ENCODE results near the gene HYAL1. TPM values are rescaled to one million over a fixed set of nuclear protein-coding genes. Genes with fewer than 3 reads are reported as not detected.
"Not testable (repeated sequence)": the region's sequence is repeated elsewhere in the genome, so short reads cannot be mapped to it uniquely, and the experiment has no call there.

HYAL1 gene
- total and polyA plus RNA-seq, 4 donors: 1.6 to 9.3 (median 4.3) TPM

DNA sequence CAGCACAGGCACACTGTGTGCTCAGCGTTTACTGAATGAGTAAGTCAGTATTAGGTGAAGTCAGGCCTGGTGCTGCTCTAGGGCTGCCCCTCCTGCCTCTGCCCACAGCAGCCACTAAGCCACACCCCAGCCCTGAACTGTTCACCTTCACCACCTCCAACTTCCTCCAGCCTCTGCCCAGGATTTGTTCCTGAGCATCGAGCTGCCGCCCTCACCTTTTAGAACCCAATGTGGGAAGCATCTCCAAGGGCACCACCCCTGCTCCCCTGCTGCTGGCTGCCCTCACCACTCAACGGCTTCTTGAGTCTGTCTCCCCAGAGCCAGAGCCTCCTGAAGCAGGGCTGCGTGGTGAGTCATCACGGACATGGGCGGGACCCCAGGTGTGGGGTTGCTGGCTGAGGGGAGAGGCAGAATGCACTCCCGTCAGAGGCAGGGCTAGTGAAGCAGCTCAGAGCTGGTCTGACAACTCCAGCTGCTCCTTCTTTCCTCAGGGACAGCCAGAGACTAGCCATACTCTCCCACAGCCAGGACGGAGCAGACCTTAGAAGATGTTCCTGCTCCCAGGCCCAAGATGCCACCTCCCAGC, 13.4 kb upstream of the HYAL1 start:
- 81 to 83% methylated on average over 9 of the region's 9 CpGs for WGBS, 2 donors
- Histone ChIP-seq H3K4me3 (ENCODE audit: low read length in 2 of 2) (no peak overlapping the region), H3K27me3 (ENCODE audit: control insufficient read depth in 1 of 2, insufficient read depth in 2 of 2, low read length in 1 of 2) (no peaks in the 10 kb centered on the region), H3K27ac (ENCODE audit: low read depth in 1 of 2, low read length in 2 of 2) (no peak overlapping the region), H3K4me1 (ENCODE audit: control insufficient read depth in 1 of 2, insufficient read depth in 2 of 2, low read length in 2 of 2) (no peaks in the 10 kb centered on the region), H3K9me3 (ENCODE audit: control insufficient read depth, low read length) (no peaks in the 10 kb centered on the region), H3K36me3 (ENCODE audit: control insufficient read depth in 1 of 2, insufficient read depth in 2 of 2, low read length in 1 of 2) (no peaks in the 10 kb centered on the region)
- DNase-seq (peak in 1 of 2 donors; percentile 62), ATAC-seq (ENCODE audit: low FRiP score) (no peak)
- intact Hi-C loops (cut with DNase I): no loop called here

- peak in 1 of 2 donors; percentile 25 for DNase-seq
- no peak overlapping the region for H3K4me3 ChIP-seq (ENCODE audit: low read length in 2 of 2)
- ATAC-seq (ENCODE audit: low FRiP score): no peak
- H3K27ac ChIP-seq (ENCODE audit: low read depth in 1 of 2, low read length in 2 of 2): no peak overlapping the region
- whole genome bisulfite sequencing, 2 donors: 96 to 100% methylated on average over 4 of the region's 4 CpGs
- H3K9me3 ChIP-seq (ENCODE audit: control insufficient read depth, low read length): no peaks in the 10 kb centered on the region
- no peaks in the 10 kb centered on the region for H3K4me1 ChIP-seq (ENCODE audit: control insufficient read depth in 1 of 2, insufficient read depth in 2 of 2, low read length in 2 of 2)
- intact Hi-C loops (cut with DNase I): no loop called here
- H3K27me3 ChIP-seq (ENCODE audit: control insufficient read depth in 1 of 2, insufficient read depth in 2 of 2, low read length in 1 of 2): no peaks in the 10 kb centered on the region
- no peaks in the 10 kb centered on the region for H3K36me3 ChIP-seq (ENCODE audit: control insufficient read depth in 1 of 2, insufficient read depth in 2 of 2, low read length in 1 of 2)
Observed at GRCh38 chr3:50314816-50315215, 11.4 kb upstream of the HYAL1 start.

DNA sequence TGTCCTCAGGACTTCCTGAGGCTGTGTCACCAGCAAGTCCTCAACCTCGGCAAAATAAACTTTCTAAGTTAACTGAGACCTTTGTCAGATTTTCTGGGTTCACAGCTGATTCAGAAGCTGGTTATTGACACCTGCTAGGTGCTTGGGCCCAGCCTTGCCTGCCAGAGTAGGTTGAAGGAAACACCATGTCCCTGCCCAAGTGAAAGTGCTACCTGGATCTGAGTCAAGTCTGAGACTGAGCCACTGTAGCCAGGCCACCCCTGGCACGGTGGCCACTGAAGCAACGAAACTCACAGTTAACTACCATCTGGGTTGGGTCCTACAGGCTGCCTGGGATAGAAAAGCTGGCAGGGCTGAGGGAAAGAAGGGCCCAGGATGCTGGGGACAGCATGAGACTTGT, 11.0 kb upstream of the HYAL1 start:
- Histone ChIP-seq H3K36me3 (ENCODE audit: control insufficient read depth in 1 of 2, insufficient read depth in 2 of 2, low read length in 1 of 2) (no peaks in the 10 kb centered on the region), H3K27me3 (ENCODE audit: control insufficient read depth in 1 of 2, insufficient read depth in 2 of 2, low read length in 1 of 2) (no peaks in the 10 kb centered on the region), H3K4me1 (ENCODE audit: control insufficient read depth in 1 of 2, insufficient read depth in 2 of 2, low read length in 2 of 2) (no peaks in the 10 kb centered on the region), H3K27ac (ENCODE audit: low read depth in 1 of 2, low read length in 2 of 2) (no peak overlapping the region), H3K9me3 (ENCODE audit: control insufficient read depth, low read length) (no peaks in the 10 kb centered on the region), H3K4me3 (ENCODE audit: low read length in 2 of 2) (no peak overlapping the region)
- DNase-seq (peak in 1 of 2 donors; percentile 30), ATAC-seq (ENCODE audit: low FRiP score) (no peak)
- intact Hi-C loops (cut with DNase I): no loop called here
- 61 to 67% methylated on average over 3 of the region's 3 CpGs for WGBS, 2 donors

DNA sequence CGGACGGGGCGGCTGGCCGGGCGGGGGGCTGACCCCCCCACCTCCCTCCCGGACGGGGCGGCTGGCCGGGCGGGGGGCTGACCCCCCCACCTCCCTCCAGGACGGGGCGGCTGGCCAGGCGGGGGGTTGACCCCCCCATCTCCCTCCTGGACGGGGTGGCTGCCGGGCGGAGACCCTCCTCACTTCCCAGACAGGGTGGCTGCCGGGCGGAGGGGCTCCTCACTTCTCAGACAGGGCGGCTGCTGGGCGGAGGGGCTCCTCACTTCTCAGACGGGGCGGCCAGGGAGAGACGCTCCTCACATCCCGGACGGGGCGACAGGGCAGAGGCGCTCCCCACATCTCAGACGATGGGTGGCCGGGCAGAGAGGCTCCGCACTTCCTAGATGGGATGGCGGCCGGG, 8.7 kb upstream of the HYAL1 start:
- H3K27me3 ChIP-seq (ENCODE audit: control insufficient read depth in 1 of 2, insufficient read depth in 2 of 2, low read length in 1 of 2); H3K4me1 ChIP-seq (ENCODE audit: control insufficient read depth in 1 of 2, insufficient read depth in 2 of 2, low read length in 2 of 2); H3K36me3 ChIP-seq (ENCODE audit: control insufficient read depth in 1 of 2, insufficient read depth in 2 of 2, low read length in 1 of 2); H3K27ac ChIP-seq (ENCODE audit: low read depth in 1 of 2, low read length in 2 of 2); intact Hi-C loops (cut with DNase I); ATAC-seq (ENCODE audit: low FRiP score); H3K4me3 ChIP-seq (ENCODE audit: low read length in 2 of 2); H3K9me3 ChIP-seq (ENCODE audit: control insufficient read depth, low read length): not testable (repeated sequence)
- DNase-seq: peak in 1 of 2 donors; percentile 42
- 86 to 87% methylated on average over 13 to 32 of the region's 32 CpGs for WGBS, 2 donors

DNA sequence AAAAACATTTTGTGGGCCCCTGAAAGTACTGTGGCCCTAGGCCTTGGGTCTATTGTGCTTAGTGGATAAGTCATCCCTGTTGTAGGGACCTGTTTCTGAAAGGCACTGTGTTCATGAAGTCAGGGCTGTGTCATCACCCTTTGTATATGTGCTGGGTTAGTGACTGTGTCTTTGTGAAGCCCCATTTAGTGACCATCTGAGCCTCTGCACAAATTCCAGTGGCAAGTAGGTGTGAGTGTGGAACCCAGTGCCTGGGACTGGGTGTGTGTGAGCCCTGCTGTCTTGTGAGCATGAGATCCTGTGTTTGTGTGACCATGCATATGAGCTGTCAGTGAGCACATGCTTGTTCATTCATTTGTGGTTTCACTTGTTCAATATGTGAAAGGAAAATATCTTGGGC, 1.2 kb upstream of the HYAL1 start:
- no peaks in the 10 kb centered on the region for H3K9me3 ChIP-seq (ENCODE audit: control insufficient read depth, low read length)
- H3K27ac ChIP-seq (ENCODE audit: low read depth in 1 of 2, low read length in 2 of 2): no peak overlapping the region
- no peak for ATAC-seq (ENCODE audit: low FRiP score)
- H3K4me3 ChIP-seq (ENCODE audit: low read length in 2 of 2): no peak overlapping the region
- intact Hi-C loops (cut with DNase I): no loop called here
- no peaks in the 10 kb centered on the region for H3K27me3 ChIP-seq (ENCODE audit: control insufficient read depth in 1 of 2, insufficient read depth in 2 of 2, low read length in 1 of 2)
- DNase-seq: no peak
- H3K4me1 ChIP-seq (ENCODE audit: control insufficient read depth in 1 of 2, insufficient read depth in 2 of 2, low read length in 2 of 2): no peaks in the 10 kb centered on the region
- no peaks in the 10 kb centered on the region for H3K36me3 ChIP-seq (ENCODE audit: control insufficient read depth in 1 of 2, insufficient read depth in 2 of 2, low read length in 1 of 2)

DNA sequence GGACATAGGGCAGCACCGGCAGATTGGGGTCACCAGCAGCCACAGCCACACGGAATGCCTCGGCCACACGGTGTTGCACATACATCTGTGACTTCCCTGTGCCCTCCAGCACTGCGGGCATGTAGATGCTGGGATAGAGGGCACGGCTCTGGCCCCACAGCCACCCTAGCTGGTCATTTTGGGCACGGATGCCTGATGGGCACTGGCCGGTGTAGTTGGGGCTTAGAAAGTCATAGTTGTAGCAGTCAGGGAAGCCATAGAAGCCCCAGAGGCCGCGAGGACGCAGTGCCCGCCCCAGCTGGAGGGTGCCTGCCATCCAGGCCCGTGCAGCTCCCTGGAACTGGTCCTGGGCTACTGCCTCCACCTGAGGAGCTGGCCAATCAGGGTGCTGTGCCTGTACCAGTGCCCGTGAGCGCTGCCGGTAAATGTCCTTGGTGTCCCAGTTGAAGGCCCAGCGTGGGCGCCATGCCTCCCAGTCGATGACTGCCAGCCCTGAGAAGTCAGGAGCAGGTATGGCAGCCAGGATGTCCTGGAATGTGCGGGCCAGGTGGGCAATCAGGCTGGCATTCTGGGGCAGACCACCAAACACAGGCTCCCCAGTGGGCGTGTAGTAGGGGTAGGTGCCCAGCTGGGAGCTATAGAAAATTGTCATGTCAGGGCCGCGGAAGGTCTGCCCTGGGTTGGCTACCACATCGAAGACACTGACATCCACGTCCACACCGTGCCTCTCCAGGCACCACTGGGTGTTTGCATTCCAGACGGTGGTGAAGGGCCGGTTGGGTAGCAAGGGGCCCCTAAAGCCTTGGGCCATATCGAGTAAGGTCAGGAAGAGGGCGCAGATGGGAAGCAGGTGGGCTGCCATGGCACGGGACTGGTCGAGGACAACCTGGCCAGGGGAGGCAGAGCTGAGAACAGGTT, 1.0 kb downstream of the HYAL1 start:
- no peaks in the 10 kb centered on the region for H3K4me1 ChIP-seq (ENCODE audit: control insufficient read depth in 1 of 2, insufficient read depth in 2 of 2, low read length in 2 of 2)
- WGBS, 2 donors: 86 to 89% methylated on average over 32 of the region's 32 CpGs
- H3K9me3 ChIP-seq (ENCODE audit: control insufficient read depth, low read length): no peaks in the 10 kb centered on the region
- H3K36me3 ChIP-seq (ENCODE audit: control insufficient read depth in 1 of 2, insufficient read depth in 2 of 2, low read length in 1 of 2): no peaks in the 10 kb centered on the region
- no peak overlapping the region for H3K4me3 ChIP-seq (ENCODE audit: low read length in 2 of 2)
- intact Hi-C loops (cut with DNase I): no loop called here
- ATAC-seq (ENCODE audit: low FRiP score) (no peak), DNase-seq (peak in 1 of 2 donors; percentile 48)
- no peak overlapping the region for H3K27ac ChIP-seq (ENCODE audit: low read depth in 1 of 2, low read length in 2 of 2)
- no peaks in the 10 kb centered on the region for H3K27me3 ChIP-seq (ENCODE audit: control insufficient read depth in 1 of 2, insufficient read depth in 2 of 2, low read length in 1 of 2)

GRCh38 chr3:50300681-50301254, 2.6 kb downstream of the HYAL1 start:
- no peaks in the 10 kb centered on the region for H3K27me3 ChIP-seq (ENCODE audit: control insufficient read depth in 1 of 2, insufficient read depth in 2 of 2, low read length in 1 of 2)
- no peaks in the 10 kb centered on the region for H3K36me3 ChIP-seq (ENCODE audit: control insufficient read depth in 1 of 2, insufficient read depth in 2 of 2, low read length in 1 of 2)
- DNase-seq: no peak
- 86% methylated on average over 6 of the region's 6 CpGs for WGBS, 2 donors
- H3K4me1 ChIP-seq (ENCODE audit: control insufficient read depth in 1 of 2, insufficient read depth in 2 of 2, low read length in 2 of 2): no peaks in the 10 kb centered on the region
- no peaks in the 10 kb centered on the region for H3K9me3 ChIP-seq (ENCODE audit: control insufficient read depth, low read length)
- intact Hi-C loops (cut with DNase I): no loop called here
- no peak for ATAC-seq (ENCODE audit: low FRiP score)
- no peak overlapping the region for H3K27ac ChIP-seq (ENCODE audit: low read depth in 1 of 2, low read length in 2 of 2)
- H3K4me3 ChIP-seq (ENCODE audit: low read length in 2 of 2): no peak overlapping the region

DNA sequence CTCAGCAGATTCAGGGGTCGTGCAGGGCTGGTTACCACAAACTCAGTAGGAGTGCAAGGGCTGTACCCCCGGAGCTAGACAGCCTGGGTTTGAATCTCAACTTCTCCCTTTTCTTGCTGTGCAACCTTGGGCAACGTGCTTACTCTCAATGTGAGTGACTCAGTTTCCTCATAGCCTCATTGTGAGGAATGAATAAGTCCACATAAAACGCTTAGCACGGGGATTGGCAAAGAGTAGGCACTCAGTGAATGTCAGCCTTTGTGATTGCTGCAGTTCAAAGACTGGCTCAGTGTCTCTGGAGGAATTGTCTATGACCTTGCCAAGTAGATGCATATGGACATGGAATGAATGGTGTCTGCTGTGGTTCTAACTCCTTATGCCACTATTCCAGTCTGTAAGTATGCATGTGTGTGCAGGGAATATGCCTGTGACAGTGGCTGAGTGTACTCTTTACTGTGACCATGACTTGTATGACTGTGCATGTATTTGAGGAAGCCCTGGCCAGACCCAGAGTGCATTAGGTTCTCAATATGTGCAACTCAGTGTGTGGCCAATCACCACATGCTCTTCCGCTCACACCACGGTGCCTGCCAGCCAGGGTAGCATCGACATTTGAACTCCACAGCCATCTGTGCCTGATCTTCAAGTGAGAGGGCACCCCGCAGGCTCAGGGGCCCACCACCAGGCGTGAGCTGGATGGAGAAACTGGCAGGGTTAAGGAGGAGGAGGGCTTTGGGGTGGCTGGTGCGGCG, 3.3 kb downstream of the HYAL1 start:
- H3K27me3 ChIP-seq (ENCODE audit: control insufficient read depth in 1 of 2, insufficient read depth in 2 of 2, low read length in 1 of 2): no peaks in the 10 kb centered on the region
- H3K4me3 ChIP-seq (ENCODE audit: low read length in 2 of 2): peak overlapping the region in 1 of 2 donors; percentile 39
- no peaks in the 10 kb centered on the region for H3K36me3 ChIP-seq (ENCODE audit: control insufficient read depth in 1 of 2, insufficient read depth in 2 of 2, low read length in 1 of 2)
- DNase-seq: peak in 1 of 2 donors; percentile 71
- H3K9me3 ChIP-seq (ENCODE audit: control insufficient read depth, low read length): no peaks in the 10 kb centered on the region
- WGBS, 2 donors: 38 to 44% methylated on average over 12 of the region's 12 CpGs
- peak overlapping the region; percentile 53 to 59 for H3K27ac ChIP-seq (ENCODE audit: low read depth in 1 of 2, low read length in 2 of 2)
- no peaks in the 10 kb centered on the region for H3K4me1 ChIP-seq (ENCODE audit: control insufficient read depth in 1 of 2, insufficient read depth in 2 of 2, low read length in 2 of 2)
- intact Hi-C loops (cut with DNase I): no loop called here
- no peak for ATAC-seq (ENCODE audit: low FRiP score)
